Dedifferentiated amniotic fluid mesenchymal stem cell (primary cell): Measurements from ENCODE around the gene SAA4.
"Not testable (repeated sequence)": the region's sequence is repeated elsewhere in the genome, so short reads cannot be mapped to it uniquely, and the experiment has no call there.

Source experiments
- DNase-seq: peaks from one replicate; pipeline ENCODE4 v3.0.0-alpha.2; 2016; ENCODE audit errors: extremely low spot score

SAA4 gene

DNA sequence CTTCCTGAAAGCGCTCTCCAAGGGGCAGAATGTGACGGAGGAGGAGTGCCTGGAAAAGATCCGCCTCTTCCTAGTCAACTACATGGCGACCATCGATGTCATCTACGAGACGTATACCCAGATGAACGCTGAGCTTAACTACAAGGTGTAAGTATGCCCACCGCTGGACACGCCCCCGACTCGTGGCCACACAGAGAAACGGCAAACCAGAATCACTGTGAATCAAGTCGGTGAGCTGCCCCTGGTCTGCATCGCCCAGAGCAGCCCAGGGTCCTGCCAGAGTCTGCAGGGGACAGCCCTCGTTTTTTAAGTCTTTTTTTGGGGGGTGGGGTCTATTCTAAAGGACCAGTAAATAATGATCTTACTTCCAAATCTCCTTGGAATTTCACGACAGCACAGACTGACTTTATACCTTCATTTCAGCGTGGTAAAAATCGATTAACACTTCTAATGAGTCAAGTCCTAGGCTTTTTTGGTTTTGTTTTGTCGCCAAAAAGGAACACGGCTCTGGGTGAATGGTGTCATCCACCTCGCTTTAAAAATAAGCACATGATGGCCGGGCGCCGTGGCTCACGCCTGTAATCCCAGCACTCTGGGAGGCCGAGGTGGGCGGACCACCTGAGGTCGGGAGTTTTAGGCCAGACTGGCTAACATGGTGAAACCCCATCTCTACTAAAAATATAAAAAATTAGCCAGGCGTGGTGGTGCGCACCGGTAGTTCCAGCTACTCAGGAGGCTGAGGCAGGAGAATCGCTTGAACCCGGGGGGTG, 46.9 kb downstream of the SAA4 start:
- DNase-seq: not testable (repeated sequence)

DNA sequence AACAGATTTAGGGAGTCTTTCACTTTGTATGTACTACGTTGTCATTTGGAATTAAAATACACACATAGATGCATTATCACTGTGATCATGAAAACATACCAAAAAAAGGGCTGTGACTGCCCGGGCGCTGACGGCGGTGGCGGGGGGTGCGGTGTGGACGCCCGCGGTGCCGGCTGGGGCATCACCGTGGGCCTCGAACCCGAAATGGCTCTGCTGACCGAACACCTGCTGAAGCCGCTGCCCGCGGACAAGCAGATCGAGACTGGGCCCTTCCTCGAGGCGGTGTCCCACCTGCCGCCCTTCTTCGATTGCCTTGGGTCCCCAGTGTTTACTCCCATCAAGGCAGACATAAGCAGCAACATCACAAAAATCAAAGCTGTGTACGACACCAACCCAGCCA, 47.8 kb downstream of the SAA4 start:
- DNase-seq: no peak
